Measurements from ENCODE around the gene DYDC1. TPM values are rescaled to one million over a fixed set of nuclear protein-coding genes. Genes with fewer than 3 reads are reported as not detected.

Gene DYDC1
- total RNA-seq, 1 donor: not detected

DNA sequence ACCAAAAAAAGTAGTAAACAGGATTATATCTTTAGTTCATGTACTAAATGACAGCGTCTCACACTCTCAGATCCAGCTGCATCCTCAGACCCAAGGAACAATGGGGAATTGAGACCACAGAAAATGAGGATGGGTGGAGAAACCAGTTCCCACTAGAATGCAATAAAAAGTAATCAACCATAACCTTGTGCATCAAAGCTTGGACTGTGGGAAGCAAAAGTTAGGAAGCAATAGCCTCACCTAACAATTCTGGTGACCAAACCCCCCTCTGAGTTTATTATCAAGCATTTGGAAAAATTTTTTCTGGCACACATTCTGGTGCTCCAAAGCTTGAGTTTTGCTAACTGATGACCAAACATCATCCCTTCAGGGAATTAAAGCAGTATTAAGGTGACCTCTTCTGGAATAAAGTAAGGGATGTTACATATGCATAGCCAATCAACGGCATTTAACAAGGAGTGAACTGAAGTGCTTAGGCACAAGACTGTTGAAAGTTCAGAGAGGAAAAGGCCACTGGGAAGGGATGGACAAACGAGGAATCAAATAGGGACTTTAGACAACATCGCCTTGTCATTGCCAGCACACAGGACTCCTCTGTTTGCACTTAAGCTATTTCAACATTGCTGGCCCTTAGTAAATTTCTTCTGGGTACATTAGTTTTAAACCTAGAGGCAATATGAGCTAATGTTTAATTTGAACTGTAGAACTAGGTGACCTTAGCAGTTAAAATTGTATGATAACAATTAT lies 65.9 kb downstream of the DYDC1 start:
- no peak for TF ChIP-seq CTCF (IDR thresholded peaks at IDR 0.05; ENCODE audit: extremely low read depth, low read depth, low read length)
- Histone ChIP-seq H3K79me2 (ENCODE audit: insufficient read depth, low read length) (no peaks in the 10 kb centered on the region), H4K20me1 (ENCODE audit: insufficient read depth, low read length) (no peaks in the 10 kb centered on the region), H3K4me2 (ENCODE audit: insufficient read depth, low read length) (no peak overlapping the region), H3K36me3 (ENCODE audit: insufficient read depth, low read length) (no peaks in the 10 kb centered on the region), H3K27ac (ENCODE audit: low read depth, low read length) (no peak overlapping the region), H3K9me3 (ENCODE audit: low read depth, low read length) (no peaks in the 10 kb centered on the region), H3K27me3 (ENCODE audit: insufficient read depth, low read length) (peaks cover 7% of the 10 kb centered on the region), H2AFZ (ENCODE audit: low read length) (no peak overlapping the region), H3K4me1 (ENCODE audit: insufficient read depth, low read length) (no peaks in the 10 kb centered on the region), H3K4me3 (ENCODE audit: insufficient read depth, low read length) (no peak overlapping the region)
- no peak for DNase-seq (ENCODE audit: insufficient read length, low spot score, missing footprints)

DNA sequence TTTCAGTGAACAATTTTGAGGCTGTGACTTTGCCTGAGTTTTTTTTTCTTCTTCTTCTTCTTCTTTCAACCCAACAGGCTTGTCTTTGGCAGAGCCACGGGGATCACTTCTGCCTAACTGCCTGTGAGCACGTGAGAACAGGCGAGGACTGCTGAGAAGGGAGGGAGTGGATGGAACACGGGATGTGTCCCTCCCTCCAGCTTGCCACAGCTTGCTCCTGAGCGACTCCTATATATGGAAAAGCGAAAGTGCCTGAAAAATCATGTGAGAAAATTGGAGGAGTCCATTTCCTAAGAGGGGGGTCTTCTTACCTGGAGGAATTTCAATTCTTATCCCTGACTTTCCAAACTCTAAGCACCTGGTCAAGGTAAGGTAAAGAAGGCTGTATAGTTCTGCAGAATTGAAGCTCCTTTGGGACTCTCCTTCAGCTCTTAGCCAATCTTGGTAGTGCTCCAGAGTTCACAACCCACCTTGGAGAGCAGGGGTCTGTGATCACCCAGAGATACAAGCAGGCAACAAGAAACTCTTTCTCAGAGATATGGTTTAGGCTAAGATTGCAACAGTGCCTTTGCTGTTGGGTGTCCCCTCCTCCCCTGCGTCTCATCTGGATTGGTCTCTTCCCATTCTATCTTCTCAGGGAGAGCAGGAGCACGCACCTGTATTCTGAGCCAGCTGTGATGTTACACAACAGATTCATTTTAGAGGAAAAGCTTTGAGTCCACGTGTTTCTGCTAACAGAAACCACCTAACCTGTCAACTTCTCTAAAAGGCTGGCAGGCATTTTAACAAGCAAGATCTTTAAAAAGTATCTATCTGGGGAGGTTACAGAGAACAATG lies 66.9 kb downstream of the DYDC1 start, which contains the start of gene MAT1A:
Gene MAT1A, minus strand, starts transcription at position 208 of the 837 bp plus-strand sequence. CDS start 235 bp downstream, outside the sequence.
- Histone ChIP-seq H4K20me1 (ENCODE audit: insufficient read depth, low read length) (no peaks in the 10 kb centered on the region), H3K4me2 (ENCODE audit: insufficient read depth, low read length) (no peak within 1 kb of the TSS), H3K4me3 (ENCODE audit: insufficient read depth, low read length) (no peak within 1 kb of the TSS), H2AFZ (ENCODE audit: low read length) (no peak within 1 kb of the TSS), H3K79me2 (ENCODE audit: insufficient read depth, low read length) (no peaks in the 10 kb centered on the region), H3K36me3 (ENCODE audit: insufficient read depth, low read length) (no peaks in the 10 kb centered on the region), H3K27me3 (ENCODE audit: insufficient read depth, low read length) (peaks cover 3% of the 10 kb centered on the region), H3K27ac (ENCODE audit: low read depth, low read length) (no peak within 1 kb of the TSS), H3K4me1 (ENCODE audit: insufficient read depth, low read length) (no peaks in the 10 kb centered on the region), H3K9me3 (ENCODE audit: low read depth, low read length) (no peaks in the 10 kb centered on the region)
- no peak for TF ChIP-seq CTCF (IDR thresholded peaks at IDR 0.05; ENCODE audit: extremely low read depth, low read depth, low read length)
- no peak for DNase-seq (ENCODE audit: insufficient read length, low spot score, missing footprints)

- Histone ChIP-seq H3K36me3 (ENCODE audit: insufficient read depth, low read length) (no peaks in the 10 kb centered on the region), H2AFZ (ENCODE audit: low read length) (no peak overlapping the region), H3K27ac (ENCODE audit: low read depth, low read length) (no peak overlapping the region), H3K79me2 (ENCODE audit: insufficient read depth, low read length) (no peaks in the 10 kb centered on the region), H4K20me1 (ENCODE audit: insufficient read depth, low read length) (no peaks in the 10 kb centered on the region), H3K4me1 (ENCODE audit: insufficient read depth, low read length) (no peaks in the 10 kb centered on the region), H3K4me2 (ENCODE audit: insufficient read depth, low read length) (no peak overlapping the region), H3K4me3 (ENCODE audit: insufficient read depth, low read length) (no peak overlapping the region), H3K9me3 (ENCODE audit: low read depth, low read length) (no peaks in the 10 kb centered on the region), H3K27me3 (ENCODE audit: insufficient read depth, low read length) (peaks cover 5% of the 10 kb centered on the region)
- DNase-seq (ENCODE audit: insufficient read length, low spot score, missing footprints): no peak
- no peak for TF ChIP-seq CTCF (IDR thresholded peaks at IDR 0.05; ENCODE audit: extremely low read depth, low read depth, low read length)
These were observed 67.7 kb downstream of the DYDC1 start for GRCh38 chr10:80288849-80289248.

Other genes with a start within 250 kb of the DYDC1 start
- gene PLAC9, start 224.0 kb downstream of the DYDC1 start, total RNA-seq: 17.1 and 19.2 TPM in 2 replicates
- 112 and 113 TPM in 2 replicates for gene ANXA11, start 151.2 kb downstream of the DYDC1 start, total RNA-seq
- gene MAT1A, start 67.1 kb downstream of the DYDC1 start, total RNA-seq: not detected in 2 replicates
- gene DYDC2, start within 50 bp of the DYDC1 start, total RNA-seq: not detected in 2 replicates
- gene PRXL2A, start 51.8 kb upstream of the DYDC1 start, total RNA-seq: 5.1 and 5.9 TPM in 2 replicates
- 19.2 and 23.9 TPM in 2 replicates for gene TSPAN14, start 97.6 kb upstream of the DYDC1 start, total RNA-seq
- under 0.01 TPM in 1 of 2 replicates, not detected in the other for gene SH2D4B, start 181.1 kb upstream of the DYDC1 start, total RNA-seq